Measurements from ENCODE around the gene NFILZ.

Gene NFILZ

GRCh38 chr19:8675066-8675465, 44.6 kb downstream of the NFILZ start (continued):
- TF ChIP-seq ZFP30 (CRISPR knock-in tag; IDR thresholded peaks at IDR 0.05) (no peak), ZFP3 (CRISPR knock-in tag; IDR thresholded peaks at IDR 0.05) (no peak), GLIS3 (CRISPR knock-in tag; IDR thresholded peaks at IDR 0.05) (no peak), ESRRG (CRISPR knock-in tag; IDR thresholded peaks at IDR 0.05) (no peak), ISL1 (CRISPR knock-in tag; IDR thresholded peaks at IDR 0.05) (no peak)

GRCh38 chr19:8678244-8678807, 47.9 kb downstream of the NFILZ start:
- TF ChIP-seq TOX (CRISPR knock-in tag; IDR thresholded peaks at IDR 0.05; ENCODE audit: borderline replicate concordance), result no peak
- TF ChIP-seq ZC3H10 (CRISPR knock-in tag; IDR thresholded peaks at IDR 0.05), result no peak
- TF ChIP-seq ZNF70 (CRISPR knock-in tag; IDR thresholded peaks at IDR 0.05), result no peak
- no peak for TF ChIP-seq PATZ1 (CRISPR knock-in tag; IDR thresholded peaks at IDR 0.05; ENCODE audit: borderline replicate concordance)
- TF ChIP-seq POU6F1 (CRISPR knock-in tag; IDR thresholded peaks at IDR 0.05; ENCODE audit: borderline replicate concordance, low read depth), result no peak
- no peak for TF ChIP-seq ZFP30 (CRISPR knock-in tag; IDR thresholded peaks at IDR 0.05)
- no peak for TF ChIP-seq ZNF565 (CRISPR knock-in tag; conservative IDR thresholded peaks at IDR 0.05; ENCODE audit: low read depth)
- TF ChIP-seq ZFP3 (CRISPR knock-in tag; IDR thresholded peaks at IDR 0.05), result no peak
- no peak for TF ChIP-seq CREB5 (CRISPR knock-in tag; IDR thresholded peaks at IDR 0.05; ENCODE audit: low read depth)
- TF ChIP-seq CSRNP3 (CRISPR knock-in tag; IDR thresholded peaks at IDR 0.05), result no peak
- no peak for ATAC-seq
